PFSK-1 (cell line): Measurements from ENCODE around the gene SEMA3C.

Source experiments
- FOXP2 ChIP-seq: optimal IDR thresholded peaks from 2 replicates; pipeline ENCODE3; 2011; ENCODE audit warnings: borderline replicate concordance, control low read depth, inconsistent platforms; ENCODE audit not compliant: insufficient read depth; ENCODE audit errors: extremely low read length, extremely low read depth
- POLR2AphosphoS5 ChIP-seq: IDR thresholded peaks from 2 replicates; pipeline ENCODE4 v1.6.1; 2012; ENCODE audit warnings: low read depth, mild to moderate bottlenecking, control low read depth, low read length, moderate library complexity
- REST ChIP-seq, 2 experiments: IDR thresholded peaks; 2 replicates each; pipeline versions ENCODE4 v1.6.1 to v1.8.0; 2011 to 2012; ENCODE audit warnings: low read depth in 2 of 2, low read length in 2 of 2, control low read depth in 1 of 2, inconsistent platforms in 1 of 2, mild to moderate bottlenecking in 1 of 2, moderate library complexity in 1 of 2; ENCODE audit not compliant: insufficient read depth in 1 of 2
- SIN3A ChIP-seq: IDR thresholded peaks from 2 replicates; pipeline ENCODE4 v1.6.1; 2012; ENCODE audit warnings: mild to moderate bottlenecking, low read length, moderate library complexity, borderline replicate concordance; ENCODE audit not compliant: insufficient read depth
- TAF1 ChIP-seq: IDR thresholded peaks from 2 replicates; pipeline ENCODE4 v1.6.1; 2012; ENCODE audit warnings: low read length, control low read depth, borderline replicate concordance; ENCODE audit not compliant: insufficient read depth

SEMA3C gene

GRCh38 chr7:80932536-80932935 lies 13.7 kb upstream of the SEMA3C start:
- TF ChIP-seq SIN3A (no peak), POLR2AphosphoS5 (no peak), REST (IDR thresholded peaks at IDR 0.05; ENCODE audit: insufficient read depth in 1 of 2, low read depth in 2 of 2, low read length in 2 of 2) (no peak), FOXP2 (no peak), TAF1 (no peak)

- TF ChIP-seq SIN3A (no peak), FOXP2 (no peak), TAF1 (no peak), REST (IDR thresholded peaks at IDR 0.05; ENCODE audit: insufficient read depth in 1 of 2, low read depth in 2 of 2, low read length in 2 of 2) (no peak), POLR2AphosphoS5 (no peak)
Observed at GRCh38 chr7:80929619-80930018, 10.8 kb upstream of the SEMA3C start.

- TF ChIP-seq FOXP2, result no peak
- no peak for TF ChIP-seq REST (IDR thresholded peaks at IDR 0.05; ENCODE audit: insufficient read depth in 1 of 2, low read depth in 2 of 2, low read length in 2 of 2)
- no peak for TF ChIP-seq POLR2AphosphoS5
- no peak for TF ChIP-seq SIN3A
- TF ChIP-seq TAF1, result no peak
Observed at GRCh38 chr7:80924090-80924489, 5.2 kb upstream of the SEMA3C start.

- TF ChIP-seq TAF1, result no peak
- no peak for TF ChIP-seq SIN3A
- no peak for TF ChIP-seq REST (IDR thresholded peaks at IDR 0.05; ENCODE audit: insufficient read depth in 1 of 2, low read depth in 2 of 2, low read length in 2 of 2)
- TF ChIP-seq POLR2AphosphoS5, result no peak
- no peak for TF ChIP-seq FOXP2
Observed at GRCh38 chr7:80923211-80923612, 4.4 kb upstream of the SEMA3C start.
